COLO668 (cell line): Measurements from ENCODE around the gene TMEM234.

ENCODE experiments used
- DNase-seq: peaks from one replicate; lab custom pipeline; 2025; ENCODE audit not compliant: unreplicated experiment; lab: John Stamatoyannopoulos, UW

The TMEM234 gene

DNA sequence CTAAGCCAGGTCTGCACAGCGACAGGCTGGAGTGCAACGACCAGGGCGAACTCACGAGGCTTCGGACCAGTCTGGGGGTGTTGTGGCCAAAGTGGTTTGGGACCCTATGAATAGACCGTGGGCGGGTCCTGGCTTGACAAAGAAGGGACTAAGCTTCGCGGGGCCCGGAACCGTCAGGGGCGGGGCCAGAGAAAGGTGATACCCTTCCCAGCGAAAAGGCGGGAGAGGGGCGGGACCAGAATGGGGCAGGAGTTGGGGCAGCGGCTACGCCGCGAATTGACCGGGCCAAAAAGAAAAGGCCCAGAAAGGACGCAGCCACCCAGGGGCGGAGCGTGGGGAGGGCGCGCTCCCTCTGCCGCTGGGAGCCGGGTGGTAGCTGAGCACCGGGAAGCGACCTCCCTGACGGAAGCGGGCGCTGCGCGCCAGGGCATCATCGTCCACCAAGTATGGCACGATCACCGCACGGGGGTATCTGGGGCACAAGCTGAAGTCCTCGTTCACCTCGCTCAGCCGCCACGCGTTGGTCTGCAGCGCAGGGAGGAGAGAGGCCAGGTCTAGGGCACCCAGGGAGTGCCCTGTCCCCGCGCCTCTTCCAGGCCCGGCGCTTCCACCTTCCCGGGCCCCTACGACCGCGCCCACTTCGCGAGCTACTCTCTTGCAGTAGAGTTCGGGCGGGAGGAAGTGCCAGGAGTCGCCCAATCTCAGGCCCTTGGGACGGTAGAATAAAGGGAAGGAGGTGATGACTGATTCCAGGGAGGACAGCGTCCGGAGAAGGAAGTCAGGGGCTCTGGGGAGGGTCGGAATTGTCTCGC, 18.2 kb upstream of the TMEM234 start:
- DNase-seq, result peak; percentile 99

DNA sequence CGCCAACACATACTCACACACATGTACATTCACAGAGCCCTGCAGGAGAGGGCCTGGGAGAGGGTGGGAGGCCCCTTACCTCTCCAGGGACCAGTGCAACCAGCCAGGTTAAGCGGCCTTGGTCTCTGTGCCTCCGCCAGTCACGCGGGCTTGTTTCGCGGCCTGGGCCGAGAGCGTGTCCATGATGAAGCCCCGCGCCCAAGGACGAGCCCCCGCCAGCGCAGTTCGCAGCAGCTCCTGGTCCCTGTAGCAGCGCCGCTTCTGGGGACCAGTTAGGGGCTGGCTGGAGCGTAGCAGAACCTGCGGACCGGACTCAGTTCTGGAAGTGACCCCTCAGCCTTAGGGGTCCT, 17.6 kb upstream of the TMEM234 start:
- DNase-seq, result peak; percentile 80

DNA sequence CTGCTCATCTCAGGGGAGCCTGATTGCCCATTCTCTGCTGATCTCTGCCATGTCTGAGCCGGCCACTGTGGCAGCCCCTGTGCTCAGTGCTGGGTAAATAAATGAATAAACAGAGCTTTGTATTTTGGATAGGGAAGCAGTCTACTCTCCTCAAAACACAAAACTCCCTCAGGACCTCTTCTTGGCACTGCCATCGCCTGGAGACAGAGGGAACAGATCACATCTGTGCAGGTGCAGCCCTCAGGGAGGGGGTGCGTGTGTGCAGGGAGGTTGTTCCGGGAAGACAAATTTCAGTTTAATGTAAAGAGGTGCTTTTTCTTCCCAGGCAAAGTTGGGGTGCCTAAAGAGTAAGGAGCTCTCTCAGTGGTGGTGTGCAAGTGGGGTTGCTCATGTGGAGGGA, 17.2 kb upstream of the TMEM234 start:
- DNase-seq, result peak; percentile 78

DNA sequence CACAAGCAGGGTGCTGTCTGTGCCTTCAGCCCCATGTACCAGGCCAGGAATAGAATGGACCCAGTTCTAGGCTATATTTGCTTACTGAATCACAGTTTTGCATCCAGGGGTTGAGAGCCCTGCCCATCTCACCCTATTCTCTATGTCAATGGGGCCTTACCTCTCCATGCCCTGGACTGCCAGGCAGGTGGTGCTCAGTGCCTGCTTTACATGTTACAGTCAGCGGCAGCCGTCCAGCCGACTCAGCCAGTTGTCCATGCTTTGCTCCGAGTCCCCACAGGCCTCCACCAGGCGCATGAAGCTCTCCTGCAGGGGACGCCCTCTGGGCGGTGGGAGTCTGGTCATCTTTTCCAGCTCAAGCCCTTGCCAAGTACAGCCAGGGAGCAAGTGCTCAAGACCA, 12.6 kb upstream of the TMEM234 start:
- DNase-seq, result no peak

DNA sequence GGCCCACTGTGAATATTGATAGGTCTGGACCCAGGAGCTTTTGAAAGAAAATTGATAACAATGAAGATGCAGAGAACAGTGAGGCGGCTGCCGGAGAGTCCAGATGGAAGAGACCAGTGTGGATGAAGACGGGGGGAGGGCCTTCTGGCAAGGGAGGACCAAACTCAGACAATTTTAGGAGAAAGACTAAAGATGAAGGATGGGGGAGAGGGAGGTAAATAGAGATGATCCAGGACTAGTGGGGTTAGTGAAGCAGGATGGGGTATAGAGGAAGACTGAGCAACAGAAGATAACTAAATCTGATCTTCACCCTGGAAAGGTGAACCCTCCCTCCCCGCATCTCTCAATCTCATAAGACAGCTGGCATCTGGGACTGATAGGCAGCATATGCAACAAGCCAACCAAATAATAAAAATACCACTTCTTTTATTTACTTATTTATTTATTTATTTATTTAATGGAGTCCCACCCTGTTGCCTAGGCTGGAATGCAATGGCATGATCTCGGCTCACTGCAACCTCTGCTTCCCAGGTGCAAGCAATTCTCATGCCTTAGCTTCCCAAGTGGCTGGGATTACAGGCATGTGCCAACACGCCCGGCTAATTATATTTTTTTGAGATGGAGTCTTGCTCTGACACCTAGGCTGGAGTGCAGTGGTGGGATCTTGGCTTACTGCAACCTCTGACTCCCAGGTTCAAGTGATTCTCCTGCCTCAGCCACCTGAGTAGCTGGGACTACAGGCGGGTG, 10.6 kb upstream of the TMEM234 start:
- DNase-seq, result peak; percentile 41

DNA sequence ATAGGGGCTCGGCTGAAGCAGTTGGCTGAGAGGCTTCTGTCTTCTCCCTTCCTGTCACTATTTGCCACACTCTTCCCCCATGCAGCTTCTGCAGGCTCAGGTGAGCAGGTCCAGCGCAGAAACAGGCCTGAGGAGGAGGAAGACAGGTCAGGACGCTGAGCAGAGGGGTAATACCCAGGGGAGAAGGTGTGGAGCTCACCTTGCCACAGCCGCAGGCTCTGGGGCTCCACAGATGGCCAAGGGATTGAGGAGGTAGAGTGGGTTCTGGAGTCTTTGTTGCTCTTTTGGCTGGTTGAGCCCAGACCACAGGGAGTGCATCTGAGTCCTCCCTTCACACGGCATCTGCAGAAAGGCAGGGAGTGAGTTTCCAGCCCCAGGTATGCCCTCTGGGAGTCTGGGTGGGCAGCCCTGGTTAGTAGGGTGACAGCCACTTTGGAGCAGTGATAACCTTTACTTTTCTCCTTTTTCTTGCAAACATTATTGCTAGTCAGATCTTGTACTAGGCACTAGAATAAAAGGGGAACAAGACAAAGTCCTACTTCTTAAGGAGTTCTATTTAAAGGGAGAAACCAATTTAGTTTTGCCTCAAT, 9.8 kb upstream of the TMEM234 start:
- DNase-seq, result no peak

DNA sequence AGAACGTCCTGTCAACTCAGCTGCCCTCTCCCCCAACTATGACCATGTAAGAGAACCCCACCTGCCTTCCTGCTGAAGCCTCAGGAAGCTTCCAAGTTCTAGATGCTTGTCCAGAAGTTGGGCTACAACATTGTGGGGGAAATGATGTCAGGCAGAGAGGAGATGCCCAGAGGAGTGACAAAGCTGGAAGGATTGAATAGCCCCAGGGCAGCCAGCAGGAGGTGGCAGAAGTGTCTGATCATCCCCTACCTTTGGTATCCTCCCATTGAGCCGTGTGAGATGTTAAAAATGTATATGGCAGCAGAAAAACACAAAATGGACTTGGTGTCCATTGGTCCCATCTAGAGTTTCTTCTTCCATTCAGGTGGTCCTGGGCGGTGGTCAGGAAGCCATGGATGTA, 6.6 kb upstream of the TMEM234 start:
- no peak for DNase-seq

DNA sequence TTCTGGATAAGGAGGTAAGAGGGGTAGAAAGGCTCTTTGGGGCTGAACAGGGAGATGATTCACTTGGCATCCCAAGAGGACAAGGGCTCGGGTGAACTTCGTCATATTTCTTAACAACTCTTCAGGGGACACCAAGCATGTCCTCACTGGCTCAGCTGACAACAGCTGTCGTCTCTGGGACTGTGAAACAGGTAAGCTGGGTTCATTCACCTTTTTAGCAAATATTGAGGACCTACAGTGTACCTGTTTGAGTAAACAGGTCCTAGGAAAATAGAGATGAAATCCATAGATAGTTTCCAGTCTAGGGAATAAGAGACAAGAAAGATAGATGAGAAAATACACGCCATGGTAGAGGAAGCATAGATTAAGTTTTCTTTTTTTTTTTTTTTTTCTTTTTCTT, 2.1 kb upstream of the TMEM234 start:
- DNase-seq, result no peak

DNA sequence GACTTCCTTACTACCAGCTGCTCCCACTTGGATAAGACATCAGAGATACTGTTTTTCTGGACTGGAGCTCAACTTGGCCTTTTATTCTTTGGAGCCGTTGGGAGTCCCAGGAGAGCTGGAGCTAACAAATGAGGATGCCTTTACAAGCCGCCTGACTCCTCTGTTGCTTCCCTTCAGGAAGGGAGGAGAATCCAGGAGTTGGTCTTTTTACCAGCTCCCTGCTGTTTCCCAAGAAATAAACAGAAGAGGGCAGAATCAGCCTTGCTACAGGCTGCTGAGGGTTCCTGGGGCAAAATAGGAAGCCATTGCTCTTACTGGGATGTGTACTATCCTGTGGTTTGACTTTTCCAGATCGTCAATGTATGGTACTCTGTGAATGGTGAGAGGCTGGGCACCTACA, 1.5 kb upstream of the TMEM234 start:
- DNase-seq, result no peak

DNA sequence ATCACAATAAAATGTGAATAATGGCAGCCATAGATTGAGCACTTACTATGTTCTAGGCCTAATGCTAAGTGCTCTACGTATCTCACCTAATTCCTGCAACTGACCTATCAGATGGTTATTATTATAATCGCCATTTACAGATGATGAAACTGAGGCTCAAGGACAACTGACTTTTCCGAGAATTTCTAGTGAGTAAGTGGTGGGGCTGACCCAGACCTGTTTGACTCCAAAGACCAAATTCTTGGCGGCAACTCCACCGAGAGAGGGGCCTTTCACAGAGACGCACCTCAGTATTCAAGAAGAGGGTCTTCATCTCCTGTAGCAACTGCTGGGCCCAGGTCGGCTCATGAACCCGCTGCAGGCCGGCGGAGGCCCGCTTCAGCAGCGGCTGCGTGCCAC, 573 bp downstream of the TMEM234 start:
- DNase-seq, result no peak

DNA sequence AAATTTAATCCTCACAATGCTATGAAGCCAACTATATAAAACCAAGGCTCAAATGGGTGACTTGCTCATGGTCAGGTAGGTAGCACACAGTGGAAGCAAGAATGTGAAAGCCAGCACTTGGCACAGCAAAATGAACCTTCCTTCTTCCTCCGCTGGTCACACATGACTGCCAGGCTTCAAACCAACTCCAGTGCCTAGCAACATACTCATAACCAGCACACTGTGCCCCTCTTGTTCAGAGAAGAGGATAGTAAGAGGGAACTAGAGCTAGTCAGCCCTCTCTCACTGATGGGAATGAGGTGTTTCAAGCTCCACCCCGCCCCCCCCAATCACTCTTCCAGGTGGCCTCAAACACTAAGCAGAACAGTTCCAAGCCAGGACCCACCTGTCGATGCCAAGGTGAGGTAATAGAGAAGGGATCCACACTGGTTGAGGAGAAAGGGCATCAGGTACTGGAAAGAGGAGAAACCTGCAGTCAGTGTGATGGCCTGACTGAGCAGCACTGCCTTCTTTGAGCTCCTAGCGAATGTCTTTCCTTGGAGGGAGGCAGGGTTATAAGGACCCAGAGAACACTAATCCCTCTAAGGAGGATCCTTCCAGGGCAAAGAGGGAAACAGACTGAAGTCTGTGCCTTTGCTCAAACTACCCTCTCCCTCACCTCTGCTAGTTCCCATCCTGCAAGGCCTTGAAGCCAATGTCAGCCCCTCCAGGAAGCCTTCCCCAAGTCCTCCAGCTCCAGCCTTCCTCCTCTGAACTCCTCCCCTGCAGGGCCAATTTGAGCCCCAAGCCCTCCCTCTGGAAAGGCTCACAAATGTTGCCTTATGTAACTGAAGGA, 1.2 kb downstream of the TMEM234 start:
- peak; percentile 84 for DNase-seq

DNA sequence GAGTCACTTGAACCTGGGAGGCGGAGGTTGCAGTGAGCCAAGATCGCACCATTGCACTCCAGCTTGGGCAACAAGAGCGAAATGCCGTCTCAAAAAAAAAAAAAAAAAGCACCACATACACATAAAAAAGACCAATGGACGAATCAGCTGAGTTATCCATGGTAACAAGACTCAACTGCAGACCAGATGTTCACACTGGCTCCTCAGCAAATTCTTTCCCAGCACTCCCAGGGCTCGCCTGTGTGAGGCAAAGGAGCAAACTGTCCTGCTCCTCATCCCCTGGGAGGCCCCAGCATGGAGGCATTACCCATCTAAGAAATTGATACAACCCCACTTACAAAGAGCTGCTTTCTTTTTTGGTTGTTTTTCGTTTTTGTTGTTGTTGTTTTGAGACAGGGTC, 3.1 kb downstream of the TMEM234 start:
- DNase-seq, result no peak

DNA sequence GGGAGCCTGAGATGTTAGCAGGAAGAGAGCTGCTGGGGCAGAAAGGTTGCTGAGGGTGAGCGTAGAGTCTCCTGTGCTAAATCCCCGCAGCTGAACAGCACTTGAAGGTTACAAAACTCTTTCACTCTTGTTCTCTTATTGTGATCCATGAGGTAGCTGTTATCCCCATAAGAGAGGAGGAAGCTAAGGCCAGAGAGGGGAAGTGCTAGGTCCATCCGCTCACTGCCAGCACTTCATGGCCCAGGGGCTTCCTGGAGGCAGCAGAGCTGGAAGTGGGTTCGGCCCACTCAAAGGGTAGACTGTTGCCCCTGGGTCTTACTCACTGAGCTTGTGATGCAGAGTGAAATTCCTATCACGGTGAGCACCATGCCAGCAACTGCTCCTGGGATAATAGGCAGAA, 5.6 kb downstream of the TMEM234 start:
- DNase-seq, result no peak

DNA sequence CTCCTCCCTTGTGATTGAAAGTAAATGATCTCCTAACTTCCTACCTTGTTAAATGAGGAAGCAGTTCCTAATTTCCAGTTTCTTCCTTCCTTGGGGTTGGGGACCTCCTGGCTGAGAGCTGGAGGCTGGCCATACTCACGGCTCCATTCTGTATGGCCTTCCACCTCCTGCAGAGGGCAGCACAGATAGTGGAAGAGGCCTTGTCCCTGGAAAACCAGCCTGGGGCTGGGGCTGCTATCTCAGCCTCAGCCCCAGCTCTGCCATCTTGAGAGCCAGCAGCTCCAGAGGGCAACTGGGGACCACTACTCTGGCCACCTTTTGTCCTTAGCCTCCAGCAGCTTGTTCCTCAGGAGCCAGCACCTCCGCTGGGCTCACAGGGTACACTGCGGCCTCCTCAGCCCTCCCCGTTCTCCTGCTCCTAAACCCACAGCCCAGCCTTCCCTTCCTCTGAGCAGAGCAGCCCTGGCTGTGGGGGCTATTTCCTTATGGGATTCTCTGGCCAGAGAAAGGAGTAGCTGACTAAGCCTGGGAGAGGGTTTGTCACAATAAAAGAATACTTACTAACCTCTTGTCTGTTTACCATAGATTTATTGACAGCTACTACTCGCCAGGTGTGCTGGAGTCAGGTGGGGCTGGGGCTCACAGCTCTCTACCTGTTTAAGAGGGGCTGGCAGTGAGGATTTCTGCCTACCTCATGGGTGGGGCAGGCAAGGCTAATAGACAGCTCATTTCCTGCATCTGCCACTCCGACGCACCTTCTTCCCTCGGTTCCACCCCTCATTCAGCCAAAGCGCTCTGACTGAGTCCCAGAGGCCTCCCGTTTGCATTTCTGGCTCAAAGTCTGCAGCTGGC, 6.3 kb downstream of the TMEM234 start:
- peak; percentile 94 for DNase-seq

DNA sequence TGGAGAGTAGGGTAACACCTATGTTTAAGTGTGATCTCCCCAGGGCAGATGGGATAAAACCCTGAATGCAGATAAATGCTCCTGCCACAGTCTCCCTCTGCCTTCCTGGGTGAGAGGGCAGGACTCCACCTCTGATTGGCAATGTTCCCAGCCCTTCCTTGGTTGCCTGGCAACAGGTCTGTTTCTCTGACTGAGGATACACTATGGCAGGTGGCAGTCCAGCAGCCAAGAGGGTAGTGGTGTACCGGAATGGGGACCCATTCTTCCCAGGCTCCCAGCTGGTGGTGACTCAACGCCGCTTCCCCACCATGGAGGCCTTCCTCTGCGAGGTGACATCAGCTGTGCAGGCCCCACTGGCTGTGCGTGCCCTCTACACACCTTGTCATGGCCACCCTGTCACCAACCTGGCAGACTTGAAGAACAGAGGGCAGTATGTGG, 13.2 kb downstream of the TMEM234 start, which contains the start of gene DCDC2B:
Gene DCDC2B, plus strand, starts transcription at position 199 of the 438 bp plus-strand sequence. Its CDS starts 5 bp downstream, at position 204.
- DNase-seq, result peak; percentile 100

DNA sequence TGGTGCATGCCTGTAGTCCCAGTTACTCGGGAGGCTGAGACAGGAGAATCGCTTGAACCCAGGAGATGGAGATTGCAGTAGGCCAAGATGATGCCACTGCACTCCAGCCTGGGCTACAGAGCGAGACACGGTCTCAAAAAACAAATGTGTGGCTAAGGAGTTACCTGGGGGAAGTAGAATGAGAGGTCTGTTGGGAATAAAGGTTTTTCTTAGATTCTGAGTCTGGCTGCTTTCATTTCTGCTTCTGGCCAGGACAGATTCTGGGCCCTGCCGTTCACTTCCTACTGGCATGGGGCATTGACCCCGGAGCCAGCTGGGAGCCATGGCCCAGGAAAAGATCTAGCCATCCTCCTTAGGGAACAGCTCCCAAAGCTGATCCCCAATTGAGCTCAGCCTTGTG, 13.7 kb downstream of the TMEM234 start:
- no peak for DNase-seq

DNA sequence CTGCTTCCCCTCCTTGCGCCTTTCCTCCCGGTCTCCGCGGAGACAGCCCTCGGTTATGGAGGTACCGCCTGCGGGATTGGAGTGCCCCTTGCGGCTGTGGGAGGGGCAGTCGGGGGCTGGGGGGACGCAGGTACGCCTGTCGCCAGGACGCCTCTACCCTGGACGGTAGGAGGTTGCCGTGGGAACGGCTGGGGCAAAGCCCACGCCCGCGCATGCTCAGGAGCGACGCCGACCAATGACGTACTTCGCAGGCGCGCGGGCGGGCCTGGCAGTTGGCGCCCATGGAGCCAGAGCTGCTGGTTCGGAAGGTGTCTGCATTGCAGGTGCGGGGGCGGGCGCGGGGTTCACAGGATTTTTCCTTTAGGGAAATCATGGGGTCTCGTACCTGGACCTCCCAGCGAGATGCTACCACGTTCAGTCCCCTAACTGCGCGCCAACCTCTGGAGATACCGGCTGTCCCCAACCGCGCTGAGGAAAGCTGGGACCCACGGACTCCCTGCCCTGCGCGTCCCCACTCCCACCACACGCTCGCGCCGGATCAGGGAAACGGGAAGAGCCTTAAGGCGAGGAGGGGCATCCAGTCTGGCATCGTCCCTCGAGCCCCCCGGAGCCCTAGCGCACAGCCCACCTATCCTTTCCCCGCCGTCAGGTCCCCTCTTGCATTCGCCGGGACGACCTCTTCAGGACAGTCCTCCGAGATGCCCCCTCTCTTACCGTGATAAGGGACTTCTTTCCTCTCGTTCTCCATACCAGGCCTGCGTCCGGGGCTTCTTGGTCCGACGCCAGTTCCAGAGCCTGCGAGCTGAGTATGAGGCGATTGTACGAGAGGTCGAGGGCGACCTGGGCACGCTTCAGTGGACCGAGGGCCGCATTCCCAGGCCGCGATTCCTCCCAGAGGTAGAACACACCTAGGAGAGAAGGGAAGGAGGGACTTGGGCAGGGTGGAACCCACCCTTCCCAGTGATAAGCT, 16.5 kb downstream of the TMEM234 start, which contains the start of gene IQCC:
Gene IQCC, plus strand, starts transcription at position 271 of the 970 bp plus-strand sequence. Its CDS starts 11 bp downstream, at position 282.
- peak; percentile 99 for DNase-seq

DNA sequence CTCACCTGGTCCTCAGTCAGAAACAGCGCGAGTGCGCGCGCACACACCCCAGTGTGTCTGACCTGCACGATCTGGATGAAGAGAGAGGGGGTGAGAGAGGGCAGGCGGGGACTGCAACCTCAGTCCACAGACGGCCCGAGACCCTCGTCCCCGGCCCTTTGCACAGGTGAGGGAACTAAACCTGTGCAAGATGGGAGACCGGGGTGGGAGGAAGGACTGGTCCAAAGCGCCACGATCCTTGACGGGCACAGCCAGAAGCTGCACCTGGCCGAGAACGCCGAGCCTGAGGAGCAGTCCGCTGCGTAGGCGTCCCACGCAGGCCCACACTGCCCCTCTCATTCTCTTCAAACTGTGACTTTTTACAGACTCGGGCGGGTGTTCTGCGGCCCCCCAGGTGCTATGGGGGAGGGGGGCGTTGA, 17.2 kb downstream of the TMEM234 start:
- DNase-seq, result no peak
